DOHH2 (cell line): ENCODE measurements around the gene MEI4.

Experiments
- H3F3A ChIP-seq: fragments of 200-600 bp; sonication (generic), shearing (Covaris generic); 2 replicates; pipeline ENCODE4 v1.6.0; 2016; ENCODE audit warnings: antibody characterized with exemption, mild to moderate bottlenecking; ENCODE audit not compliant: control insufficient read depth, insufficient read depth
- H3K27ac ChIP-seq: fragments of 200-600 bp; sonication (generic); 2 replicates; pipeline ENCODE4 v1.5.1; 2014; ENCODE audit warnings: low read depth, mild to moderate bottlenecking, low read length, moderate library complexity
- H3K27me3 ChIP-seq: fragments of 200-600 bp; sonication (generic); 2 replicates; pipeline ENCODE4 v1.6.1; 2014; ENCODE audit warnings: mild to moderate bottlenecking, low read length, mixed read lengths; ENCODE audit not compliant: control insufficient read depth
- H3K36me3 ChIP-seq: fragments of 200-600 bp; sonication (generic); 2 replicates; pipeline ENCODE4 v1.6.1; 2014; ENCODE audit warnings: mild to moderate bottlenecking, low read length, moderate library complexity, mixed read lengths; ENCODE audit not compliant: control insufficient read depth
- H3K4me1 ChIP-seq: fragments of 200-600 bp; sonication (generic); 2 replicates; pipeline ENCODE4 v1.6.1; 2014; ENCODE audit warnings: mild to moderate bottlenecking, low read length, mixed read lengths; ENCODE audit not compliant: control insufficient read depth
- H3K4me2 ChIP-seq: fragments of 200-600 bp; sonication (generic); 2 replicates; pipeline ENCODE4 v1.6.0; 2014; ENCODE audit warnings: mild to moderate bottlenecking, low read length, moderate library complexity
- H3K4me3 ChIP-seq: fragments of 200-600 bp; sonication (generic); 2 replicates; pipeline ENCODE4 v1.5.1; 2014; ENCODE audit warnings: mild to moderate bottlenecking, low read length, mixed read lengths
- H3K79me2 ChIP-seq: fragments of 200-600 bp; sonication (generic); 2 replicates; pipeline ENCODE4 v1.6.1; 2014; ENCODE audit warnings: mild to moderate bottlenecking, low read length, mixed read lengths; ENCODE audit not compliant: control insufficient read depth
- H3K9me2 ChIP-seq: fragments of 200-600 bp; sonication (generic); replicated peaks from 2 replicates; pipeline ENCODE4 v1.6.1; 2014; ENCODE audit warnings: mild to moderate bottlenecking, low read length, mixed read lengths; ENCODE audit not compliant: control insufficient read depth
- H3K9me3 ChIP-seq: fragments of 200-600 bp; sonication (generic); 2 replicates; pipeline ENCODE4 v1.6.1; 2014; ENCODE audit warnings: antibody characterized with exemption, low read length, mixed read lengths; ENCODE audit not compliant: control insufficient read depth, insufficient read depth
- H4K20me1 ChIP-seq: fragments of 200-600 bp; sonication (generic); 2 replicates; pipeline ENCODE4 v1.6.0; 2014; ENCODE audit warnings: low read depth, mild to moderate bottlenecking, antibody characterized with exemption, low read length, moderate library complexity; ENCODE audit not compliant: control insufficient read depth, insufficient read depth
- EZH2phosphoT487 ChIP-seq: fragments of 200-600 bp; sonication (generic); IDR thresholded peaks from 2 replicates; pipeline ENCODE4 v1.6.1; 2017; ENCODE audit warnings: borderline replicate concordance, mild to moderate bottlenecking, antibody characterized with exemption, low read length, moderate library complexity, mixed read lengths
- TF ChIP-seq, protein P1 (sequence below): fragments of 200-600 bp; sonication (generic); IDR thresholded peaks from one replicate; pipeline ENCODE4 v1.5.1; 2014; ENCODE audit warnings: antibody characterized with exemption, mild to moderate bottlenecking, low read depth, low read length; ENCODE audit not compliant: poor library complexity, severe bottlenecking

The MEI4 gene

DNA sequence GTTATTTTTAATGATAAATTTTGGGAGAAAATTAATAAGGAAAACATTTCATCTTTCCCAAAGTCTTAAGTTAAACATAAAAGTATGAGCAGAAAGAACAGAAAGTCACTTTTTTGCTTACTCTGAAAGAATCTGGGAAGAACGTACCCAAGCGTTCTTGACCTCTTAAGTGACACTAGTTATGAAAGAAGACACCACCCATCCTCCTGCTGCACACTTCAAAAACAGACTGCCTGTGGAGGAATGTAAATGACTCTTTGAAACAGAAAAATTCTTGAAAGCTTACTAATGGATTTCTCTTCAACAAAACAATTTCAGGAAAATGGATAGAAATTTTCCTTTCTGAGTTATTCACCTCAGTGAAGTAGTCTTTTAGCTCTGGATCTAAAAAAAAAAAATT lies 227.7 kb downstream of the MEI4 start:
- H3F3A ChIP-seq = no peaks in the 10 kb centered on the region
- no peaks in the 10 kb centered on the region for H3K9me3 ChIP-seq
- H3K4me1 ChIP-seq = no peaks in the 10 kb centered on the region
- no peaks in the 10 kb centered on the region for H3K36me3 ChIP-seq
- H3K4me2 ChIP-seq = no peak overlapping the region
- H3K27me3 ChIP-seq = no peaks in the 10 kb centered on the region
- TF ChIP-seq EZH2phosphoT487 = no peak
- TF ChIP-seq, protein P1, sequence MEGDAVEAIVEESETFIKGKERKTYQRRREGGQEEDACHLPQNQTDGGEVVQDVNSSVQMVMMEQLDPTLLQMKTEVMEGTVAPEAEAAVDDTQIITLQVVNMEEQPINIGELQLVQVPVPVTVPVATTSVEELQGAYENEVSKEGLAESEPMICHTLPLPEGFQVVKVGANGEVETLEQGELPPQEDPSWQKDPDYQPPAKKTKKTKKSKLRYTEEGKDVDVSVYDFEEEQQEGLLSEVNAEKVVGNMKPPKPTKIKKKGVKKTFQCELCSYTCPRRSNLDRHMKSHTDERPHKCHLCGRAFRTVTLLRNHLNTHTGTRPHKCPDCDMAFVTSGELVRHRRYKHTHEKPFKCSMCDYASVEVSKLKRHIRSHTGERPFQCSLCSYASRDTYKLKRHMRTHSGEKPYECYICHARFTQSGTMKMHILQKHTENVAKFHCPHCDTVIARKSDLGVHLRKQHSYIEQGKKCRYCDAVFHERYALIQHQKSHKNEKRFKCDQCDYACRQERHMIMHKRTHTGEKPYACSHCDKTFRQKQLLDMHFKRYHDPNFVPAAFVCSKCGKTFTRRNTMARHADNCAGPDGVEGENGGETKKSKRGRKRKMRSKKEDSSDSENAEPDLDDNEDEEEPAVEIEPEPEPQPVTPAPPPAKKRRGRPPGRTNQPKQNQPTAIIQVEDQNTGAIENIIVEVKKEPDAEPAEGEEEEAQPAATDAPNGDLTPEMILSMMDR = no peak
- no peaks in the 10 kb centered on the region for H4K20me1 ChIP-seq
- H3K27ac ChIP-seq = no peak overlapping the region
- no peak overlapping the region for H3K4me3 ChIP-seq
- no peaks in the 10 kb centered on the region; the same call in 1 of the 2 replicates for H3K9me2 ChIP-seq
- H3K79me2 ChIP-seq = no peaks in the 10 kb centered on the region

DNA sequence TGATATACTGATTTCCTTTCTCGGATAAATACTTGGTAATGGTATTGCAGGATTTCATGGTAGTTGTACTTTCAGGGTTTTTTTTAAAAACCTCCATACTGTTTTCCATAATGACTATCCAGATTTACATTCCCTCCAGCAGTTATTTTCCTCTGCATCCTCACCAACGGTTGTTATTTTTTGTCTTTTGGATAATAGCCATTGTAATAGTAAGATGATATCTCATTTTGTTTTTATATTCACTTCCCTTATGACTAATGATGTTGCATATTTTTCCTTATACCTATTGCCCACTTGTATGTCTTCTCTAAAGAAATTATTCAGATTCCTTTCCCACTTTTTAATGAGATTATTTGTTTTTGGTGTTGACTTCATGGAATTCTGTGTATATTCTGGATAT lies 231.0 kb downstream of the MEI4 start:
- no peaks in the 10 kb centered on the region for H3K9me3 ChIP-seq
- no peak overlapping the region for H3K4me3 ChIP-seq
- no peaks in the 10 kb centered on the region for H3K27me3 ChIP-seq
- H3K27ac ChIP-seq = no peak overlapping the region
- H3K4me2 ChIP-seq = no peak overlapping the region
- H3K9me2 ChIP-seq = no peaks in the 10 kb centered on the region
- H3K4me1 ChIP-seq = no peaks in the 10 kb centered on the region
- no peaks in the 10 kb centered on the region for H3K79me2 ChIP-seq
- no peaks in the 10 kb centered on the region for H3F3A ChIP-seq
- no peaks in the 10 kb centered on the region for H4K20me1 ChIP-seq
- TF ChIP-seq EZH2phosphoT487 = no peak
- TF ChIP-seq, protein P1 = no peak
- no peaks in the 10 kb centered on the region for H3K36me3 ChIP-seq

DNA sequence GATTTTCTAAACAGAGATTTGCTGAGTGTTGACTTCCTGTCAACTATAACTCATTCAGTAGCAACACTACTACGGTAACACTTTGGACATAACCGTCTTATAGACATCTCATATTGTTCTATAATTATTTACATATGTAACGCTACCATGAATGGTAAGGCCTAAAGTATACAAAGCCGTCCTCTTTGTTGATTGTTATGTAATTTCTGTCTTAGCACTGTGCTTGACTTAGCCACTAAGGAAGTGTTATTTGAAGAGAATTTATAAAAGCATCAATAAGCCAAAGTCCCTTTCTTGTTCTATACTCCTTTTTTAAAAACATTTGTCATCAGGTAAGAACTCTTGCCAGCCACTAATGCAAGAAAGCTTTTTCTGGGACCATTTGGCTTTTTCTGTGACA lies 240.6 kb downstream of the MEI4 start:
- Histone ChIP-seq H3K4me2 (no peak overlapping the region), H3K9me3 (no peaks in the 10 kb centered on the region; the same call in 1 of the 2 replicates), H3K36me3 (no peaks in the 10 kb centered on the region), H3K4me1 (no peaks in the 10 kb centered on the region), H3K4me3 (no peak overlapping the region), H3K9me2 (no peaks in the 10 kb centered on the region), H3K27me3 (no peaks in the 10 kb centered on the region), H3K79me2 (no peaks in the 10 kb centered on the region), H3F3A (no peaks in the 10 kb centered on the region), H3K27ac (no peak overlapping the region), H4K20me1 (no peaks in the 10 kb centered on the region)
- TF ChIP-seq EZH2phosphoT487 = no peak
- TF ChIP-seq, protein P1 = no peak
